OCI-LY7 (cell line): ENCODE results near the gene GLRX5. TPM values are rescaled to one million over a fixed set of nuclear protein-coding genes. Genes with fewer than 3 reads are reported as not detected.

ENCODE experiments used
- Bru-seq: library from RNA; stranded (reverse); fragments of 400-500 nt; gene quantifications from one replicate; lab custom pipeline; 2021; lab: Mats Ljungman, UMichigan
- BruChase-seq, 2 experiments: library from RNA; stranded (reverse); fragments of 400-500 nt; gene quantifications; one replicate each; lab custom pipeline; 2021; lab: Mats Ljungman, UMichigan
- BruUV-seq: library from RNA; stranded (reverse); fragments of 400-500 nt; replicated peaks from 2 replicates; lab custom pipeline; 2021; lab: Mats Ljungman, UMichigan
- CTCF ChIA-PET: fragments of 300-600 bp; sonication (Branson Sonifier 250); formaldehyde crosslinking; loops from one replicate; lab custom pipeline; 2022; ENCODE audit warnings: antibody characterized with exemption; ENCODE audit not compliant: unreplicated experiment; lab: Charles Lee
- POLR2A ChIA-PET: fragments of 300-600 bp; sonication (Branson Sonifier 250); formaldehyde crosslinking; loops from one replicate; lab custom pipeline; 2022; ENCODE audit warnings: antibody characterized with exemption; lab: Charles Lee
- DNase-seq: peaks from one replicate; pipeline ENCODE4 v3.0.0-alpha.2; 2015; ENCODE audit warnings: low spot score
- H2AFZ ChIP-seq: fragments of 200-600 bp; sonication (generic), shearing (Covaris generic); 2 replicates; pipeline ENCODE4 v1.6.1; 2014; ENCODE audit warnings: mild to moderate bottlenecking, antibody characterized with exemption, low read length, moderate library complexity
- H3K27ac ChIP-seq: fragments of 200-600 bp; sonication (generic); 2 replicates; pipeline ENCODE4 v1.5.1; 2014; ENCODE audit warnings: mixed run types, low read depth, mild to moderate bottlenecking, moderate library complexity, low read length, inconsistent platforms; ENCODE audit not compliant: poor library complexity, severe bottlenecking
- H3K36me3 ChIP-seq: fragments of 200-600 bp; sonication (generic); 2 replicates; pipeline ENCODE4 v1.6.1; 2014; ENCODE audit warnings: mild to moderate bottlenecking, antibody characterized with exemption, low read length, moderate library complexity, mixed read lengths; ENCODE audit not compliant: insufficient read depth
- H3K4me1 ChIP-seq: fragments of 200-600 bp; sonication (generic); 2 replicates; pipeline ENCODE4 v1.5.1; 2014; ENCODE audit warnings: mild to moderate bottlenecking, low read length; ENCODE audit not compliant: insufficient read depth, poor library complexity, severe bottlenecking
- H3K4me2 ChIP-seq: fragments of 200-600 bp; sonication (generic); 2 replicates; pipeline ENCODE4 v1.6.1; 2014; ENCODE audit warnings: mild to moderate bottlenecking, low read length
- H3K4me3 ChIP-seq: fragments of 200-600 bp; sonication (generic); 2 replicates; pipeline ENCODE4 v1.5.1; 2014; ENCODE audit warnings: mild to moderate bottlenecking, low read depth, low read length; ENCODE audit not compliant: poor library complexity, severe bottlenecking
- H3K79me2 ChIP-seq: fragments of 200-600 bp; sonication (generic); 2 replicates; pipeline ENCODE4 v1.6.1; 2016; ENCODE audit warnings: low read depth, mild to moderate bottlenecking, low read length, moderate library complexity, mixed read lengths; ENCODE audit not compliant: insufficient read depth
- H3K9me2 ChIP-seq: fragments of 200-600 bp; sonication (generic); 2 replicates; pipeline ENCODE4 v1.6.1; 2016; ENCODE audit warnings: mild to moderate bottlenecking, low read length, mixed read lengths; ENCODE audit not compliant: insufficient read depth
- H3K9me3 ChIP-seq: fragments of 200-600 bp; sonication (generic); 2 replicates; pipeline ENCODE4 v1.6.1; 2014; ENCODE audit warnings: mild to moderate bottlenecking, mixed run types, low read length, mixed read lengths
- H4K20me1 ChIP-seq: fragments of 200-600 bp; sonication (generic); 2 replicates; pipeline ENCODE4 v1.6.1; 2014; ENCODE audit warnings: mild to moderate bottlenecking, antibody characterized with exemption, low read length, moderate library complexity, mixed read lengths; ENCODE audit not compliant: insufficient read depth
- EZH2phosphoT487 ChIP-seq: fragments of 200-600 bp; sonication (generic); IDR thresholded peaks from 2 replicates; pipeline ENCODE4 v1.6.1; 2018; ENCODE audit warnings: low read depth, borderline replicate concordance, mild to moderate bottlenecking, mixed run types, antibody characterized with exemption, low read length, moderate library complexity, mixed read lengths
- intact Hi-C: fragments of 100-400 bp; cut with micrococcal nuclease; formaldehyde crosslinking; loops from one replicate; pipeline ENCODE4 v1.10.0; 2022; ENCODE audit not compliant: unreplicated experiment
- long read RNA-seq: library from polyadenylated mRNA; stranded (forward); transcript quantifications from one replicate; pipeline ENCODE4 v2.0.0, GENCODE V29; 2022
- total RNA-seq, 2 experiments: library from RNA; depleted of rRNA in 1 of 2; stranded (reverse); fragments of >200 nt in 1 of 2; shearing (Covaris generic) in 1 of 2; gene quantifications; 2 replicates each; pipeline ENCODE4 v1.2.3, GENCODE V29; 2014 to 2022
- TF ChIP-seq, protein P1 (sequence below): fragments of 200-600 bp; sonication (generic); conservative IDR thresholded peaks from 2 replicates; pipeline ENCODE4 v1.5.1; 2014; ENCODE audit warnings: mild to moderate bottlenecking, antibody characterized with exemption, low read length, moderate library complexity, mixed read lengths

GLRX5 gene
- total RNA-seq (2014; rRNA removed; shearing (Covaris generic)) = 59.6 and 68.2 TPM in 2 replicates
- total RNA-seq (2022) = 78.4 and 82.6 TPM in 2 replicates
- Bru-seq, nascent RNA = percentile 83 among the genes with signal in this experiment
- BruChase-seq, experiment 1, labeled RNA remaining after a 6-hour chase = percentile 87 among the genes with signal in this experiment
- BruChase-seq, experiment 2, labeled RNA remaining after a 2-hour chase = percentile 81 among the genes with signal in this experiment
- long read RNA-seq, transcript GLRX5-201 (2 exons, 1,564 nt) = major isoform, 201 of 202 reads
- long read RNA-seq, partial matches to known transcripts = 0 of 202 reads
- long read RNA-seq, other reads (novel, unspliced or antisense) = 1 of 202 reads

- Histone ChIP-seq H3K9me3 (no peaks in the 10 kb centered on the region), H4K20me1 (peaks cover 41% of the 10 kb centered on the region), H3K4me3 (peak within 1 kb of the TSS; percentile 93), H2AFZ (no peak within 1 kb of the TSS; the same call in 1 of the 2 replicates), H3K27ac (peak within 1 kb of the TSS; percentile 80), H3K36me3 (peaks cover 38% of the 10 kb centered on the region), H3K4me2 (peak within 1 kb of the TSS; percentile 95), H3K9me2 (no peaks in the 10 kb centered on the region), H3K4me1 (peaks cover 54% of the 10 kb centered on the region), H3K79me2 (peaks cover 91% of the 10 kb centered on the region)
- ChIA-PET POLR2A (interaction anchor here (0.7 to 1.5 kb wide), 4 partner anchors 11 to 47 kb away, joined by 3 to 7 read pairs (median 4); no protein-coding TSS in a partner anchor), CTCF (interaction anchor here (0.6 to 1.4 kb wide), 2 partner anchors 22 to 82 kb away, joined by 3 to 5 read pairs; no protein-coding TSS in a partner anchor)
- no TSS peak for BruUV-seq
- DNase-seq = peak; percentile 100
- no peak for TF ChIP-seq EZH2phosphoT487
- TF ChIP-seq, protein P1, sequence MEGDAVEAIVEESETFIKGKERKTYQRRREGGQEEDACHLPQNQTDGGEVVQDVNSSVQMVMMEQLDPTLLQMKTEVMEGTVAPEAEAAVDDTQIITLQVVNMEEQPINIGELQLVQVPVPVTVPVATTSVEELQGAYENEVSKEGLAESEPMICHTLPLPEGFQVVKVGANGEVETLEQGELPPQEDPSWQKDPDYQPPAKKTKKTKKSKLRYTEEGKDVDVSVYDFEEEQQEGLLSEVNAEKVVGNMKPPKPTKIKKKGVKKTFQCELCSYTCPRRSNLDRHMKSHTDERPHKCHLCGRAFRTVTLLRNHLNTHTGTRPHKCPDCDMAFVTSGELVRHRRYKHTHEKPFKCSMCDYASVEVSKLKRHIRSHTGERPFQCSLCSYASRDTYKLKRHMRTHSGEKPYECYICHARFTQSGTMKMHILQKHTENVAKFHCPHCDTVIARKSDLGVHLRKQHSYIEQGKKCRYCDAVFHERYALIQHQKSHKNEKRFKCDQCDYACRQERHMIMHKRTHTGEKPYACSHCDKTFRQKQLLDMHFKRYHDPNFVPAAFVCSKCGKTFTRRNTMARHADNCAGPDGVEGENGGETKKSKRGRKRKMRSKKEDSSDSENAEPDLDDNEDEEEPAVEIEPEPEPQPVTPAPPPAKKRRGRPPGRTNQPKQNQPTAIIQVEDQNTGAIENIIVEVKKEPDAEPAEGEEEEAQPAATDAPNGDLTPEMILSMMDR = no peak
- intact Hi-C loops = loop anchor here (1.0 to 10.0 kb wide), 6 partner anchors 18 to 970 kb away; partner anchors contain the start of genes DICER1, PAPOLA and SYNE3
These were observed at the start of gene GLRX5 for GRCh38 chr14:95534299-95535225. Gene GLRX5 (plus strand): TSS chr14:95535050. CDS start chr14:95535090, 40 bp downstream.

DNA sequence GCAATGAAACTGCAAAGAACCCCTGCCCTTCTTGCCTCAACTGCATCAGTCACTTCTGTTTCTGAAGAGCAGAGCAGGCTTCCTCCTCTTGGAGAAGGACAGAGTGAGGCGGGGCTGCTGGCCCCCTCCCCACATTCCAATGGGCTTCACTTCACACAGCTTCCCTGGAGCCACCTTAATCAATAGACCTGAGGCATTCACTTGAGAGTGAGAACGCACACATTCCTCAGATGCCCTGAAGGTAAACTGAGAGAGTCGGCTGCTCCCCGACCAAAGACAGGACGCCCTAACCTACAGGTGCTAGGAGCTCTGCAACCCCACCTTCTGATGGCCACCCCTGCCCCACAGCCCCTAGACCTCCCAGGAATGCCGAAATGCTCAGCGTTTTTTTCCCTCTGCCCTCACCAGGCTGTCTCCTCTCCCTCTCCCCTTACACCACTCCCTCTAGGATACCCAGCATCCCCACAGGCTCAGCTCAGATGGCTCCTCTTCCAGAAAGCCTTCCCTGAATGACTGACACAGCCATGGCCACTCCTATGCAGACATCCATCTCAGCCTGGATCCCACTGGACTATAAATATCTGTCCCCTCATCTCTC is 49.5 kb upstream of the GLRX5 start:
- intact Hi-C loops = no loop called here
- ChIA-PET POLR2A (interaction anchor here (0.6 to 0.7 kb wide), 2 partner anchors 31 to 33 kb away, joined by 4 to 6 read pairs; partner anchors contain the start of gene SYNE3), CTCF (interaction anchor here (0.6 to 0.7 kb wide), 2 partner anchors 47 to 983 kb away, joined by 3 read pairs; no protein-coding TSS in a partner anchor)
- Histone ChIP-seq H4K20me1 (no peaks in the 10 kb centered on the region), H3K79me2 (peaks cover 15% of the 10 kb centered on the region; the same call in 1 of the 2 replicates), H3K4me3 (no peak overlapping the region), H3K9me2 (no peaks in the 10 kb centered on the region), H3K4me1 (peaks cover 68% of the 10 kb centered on the region), H3K9me3 (no peaks in the 10 kb centered on the region), H2AFZ (no peak overlapping the region), H3K27ac (no peak overlapping the region), H3K4me2 (peak overlapping the region; percentile 73; the same call in 1 of the 2 replicates), H3K36me3 (peaks cover 5% of the 10 kb centered on the region; the same call in 1 of the 2 replicates)
- BruUV-seq = no TSS peak
- TF ChIP-seq EZH2phosphoT487 = no peak
- TF ChIP-seq, protein P1 = no peak
- no peak for DNase-seq
